Suprapubic skin (tissue), 4 donors: Measurements from ENCODE around the gene CPT1A. TPM values are rescaled to one million over a fixed set of nuclear protein-coding genes. Genes with fewer than 3 reads are reported as not detected.

Source experiments
- DNase-seq, 2 donors: peaks; one replicate each; pipeline ENCODE4 v3.0.0-alpha.2; 2019; ENCODE audit warnings: low spot score in 2 of 2
- H3K27ac ChIP-seq: fragments of 200-600 bp; sonication (generic); one replicate; pipeline ENCODE4 v1.5.1; 2019
- H3K27me3 ChIP-seq: fragments of 200-600 bp; sonication (generic); one replicate; pipeline ENCODE4 v1.5.1; 2019
- H3K36me3 ChIP-seq: fragments of 200-600 bp; sonication (generic); one replicate; pipeline ENCODE4 v1.5.1; 2019
- H3K4me1 ChIP-seq: fragments of 200-600 bp; sonication (generic); one replicate; pipeline ENCODE4 v1.5.1; 2019
- H3K4me3 ChIP-seq: fragments of 200-600 bp; sonication (generic); one replicate; pipeline ENCODE4 v1.5.1; 2019; ENCODE audit warnings: mild to moderate bottlenecking
- H3K9me3 ChIP-seq: fragments of 200-600 bp; sonication (generic); one replicate; pipeline ENCODE4 v1.5.1; 2019
- EP300 ChIP-seq: sonication (generic); formaldehyde crosslinking; IDR thresholded peaks from one replicate; pipeline ENCODE4 v1.6.1; 2017; ENCODE audit warnings: antibody characterized with exemption
- POLR2A ChIP-seq, 2 donors: fragments of 450-650 bp; IDR thresholded peaks; one replicate each; pipeline ENCODE4 v1.6.1; 2017; ENCODE audit warnings: antibody characterized with exemption in 2 of 2, mild to moderate bottlenecking in 2 of 2, moderate library complexity in 2 of 2
- POLR2AphosphoS5 ChIP-seq, 3 donors: sonication (generic); formaldehyde crosslinking; IDR thresholded peaks; one replicate each; pipeline ENCODE4 v1.6.1; 2017; ENCODE audit warnings: antibody characterized with exemption in 3 of 3
- WGBS: methylation state at CpG from one replicate; pipeline ENCODE4 v1.1.5; 2018; 5-methylcytosine and 5-hydroxymethylcytosine counted together
- total RNA-seq, 4 donors: library from RNA; depleted of rRNA; stranded (reverse); fragments of >200 nt; gene quantifications; one replicate each; pipeline ENCODE4 v1.1.0, GENCODE V29; 2016
- TF ChIP-seq, protein P1 (sequence below), 2 donors: fragments of 200-600 bp in 1 of 2; fragments of 450-650 bp in 1 of 2; sonication (generic) in 1 of 2; IDR thresholded peaks; one replicate each; pipeline ENCODE4 v1.5.1; 2016 to 2019; ENCODE audit warnings: antibody characterized with exemption in 2 of 2, mild to moderate bottlenecking in 1 of 2, moderate library complexity in 1 of 2

CPT1A gene
- total RNA-seq, 4 donors from 2014 or later, result 18.5 to 125 (median 38.3) TPM

DNA sequence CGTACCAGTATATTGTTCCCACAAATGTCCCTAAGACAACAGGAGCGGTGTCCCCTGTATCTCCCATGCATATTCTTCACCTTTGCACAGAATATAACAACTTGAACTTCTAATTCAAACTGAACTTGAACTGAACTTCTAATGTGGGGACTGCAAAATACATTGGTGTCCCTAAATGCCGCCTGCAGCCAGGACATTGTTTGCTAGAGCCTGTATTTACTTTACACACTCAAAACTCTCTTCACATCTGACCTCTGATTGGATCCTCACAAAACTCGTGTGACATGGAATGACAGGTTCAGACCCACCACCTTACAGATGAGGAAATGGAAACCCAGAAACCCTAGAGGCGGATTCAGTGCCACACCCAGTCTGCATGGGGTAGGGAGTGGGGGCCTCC, 6.4 kb downstream of the CPT1A start:
- Histone ChIP-seq H3K9me3 (no peaks in the 10 kb centered on the region), H3K4me1 (peaks cover 77% of the 10 kb centered on the region), H3K36me3 (no peaks in the 10 kb centered on the region), H3K27ac (no peak overlapping the region), H3K27me3 (no peaks in the 10 kb centered on the region), H3K4me3 (no peak overlapping the region)
- TF ChIP-seq EP300, result no peak
- TF ChIP-seq POLR2AphosphoS5 (IDR thresholded peaks at IDR 0.05), result no peak
- TF ChIP-seq POLR2A (IDR thresholded peaks at IDR 0.05), result no peak
- TF ChIP-seq, protein P1, sequence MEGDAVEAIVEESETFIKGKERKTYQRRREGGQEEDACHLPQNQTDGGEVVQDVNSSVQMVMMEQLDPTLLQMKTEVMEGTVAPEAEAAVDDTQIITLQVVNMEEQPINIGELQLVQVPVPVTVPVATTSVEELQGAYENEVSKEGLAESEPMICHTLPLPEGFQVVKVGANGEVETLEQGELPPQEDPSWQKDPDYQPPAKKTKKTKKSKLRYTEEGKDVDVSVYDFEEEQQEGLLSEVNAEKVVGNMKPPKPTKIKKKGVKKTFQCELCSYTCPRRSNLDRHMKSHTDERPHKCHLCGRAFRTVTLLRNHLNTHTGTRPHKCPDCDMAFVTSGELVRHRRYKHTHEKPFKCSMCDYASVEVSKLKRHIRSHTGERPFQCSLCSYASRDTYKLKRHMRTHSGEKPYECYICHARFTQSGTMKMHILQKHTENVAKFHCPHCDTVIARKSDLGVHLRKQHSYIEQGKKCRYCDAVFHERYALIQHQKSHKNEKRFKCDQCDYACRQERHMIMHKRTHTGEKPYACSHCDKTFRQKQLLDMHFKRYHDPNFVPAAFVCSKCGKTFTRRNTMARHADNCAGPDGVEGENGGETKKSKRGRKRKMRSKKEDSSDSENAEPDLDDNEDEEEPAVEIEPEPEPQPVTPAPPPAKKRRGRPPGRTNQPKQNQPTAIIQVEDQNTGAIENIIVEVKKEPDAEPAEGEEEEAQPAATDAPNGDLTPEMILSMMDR (IDR thresholded peaks at IDR 0.05), result no peak
- no peak for DNase-seq
- 66% methylated on average over 4 of the region's 5 CpGs for WGBS

DNA sequence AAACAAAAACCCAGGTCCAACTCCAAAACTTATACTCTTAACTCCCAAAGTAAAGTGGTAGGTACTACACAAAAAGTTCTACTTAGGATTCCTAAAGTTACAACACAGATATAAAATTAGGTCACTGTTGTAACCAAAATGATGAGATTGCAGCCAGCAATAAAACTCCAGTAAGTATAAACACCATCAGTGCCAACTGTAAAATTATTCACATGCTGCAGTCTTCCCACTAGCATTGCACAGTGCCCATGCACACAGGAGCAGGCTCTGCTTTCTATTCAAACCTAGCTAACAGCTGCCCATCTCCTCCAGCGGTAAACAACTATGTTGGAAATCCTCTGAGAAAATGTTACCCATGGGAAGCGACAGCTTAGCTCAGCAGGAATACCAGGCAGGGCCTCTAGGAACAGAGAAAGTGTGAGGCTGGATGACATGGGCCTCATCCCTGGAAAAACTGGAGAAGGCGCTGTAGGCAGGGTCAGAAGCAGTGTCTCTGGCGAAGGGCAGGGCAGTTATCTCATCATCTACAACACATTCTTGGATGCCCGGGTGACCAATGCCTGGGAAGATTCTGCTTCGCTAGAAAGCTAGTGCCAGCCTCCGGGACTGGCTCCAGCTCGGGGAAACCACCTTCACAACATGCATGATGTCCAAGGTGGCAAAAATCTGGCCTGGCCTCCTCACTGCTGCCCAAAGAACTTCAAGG, 9.1 kb downstream of the CPT1A start:
- Histone ChIP-seq H3K4me3 (no peak overlapping the region), H3K36me3 (no peaks in the 10 kb centered on the region), H3K27ac (no peak overlapping the region), H3K9me3 (no peaks in the 10 kb centered on the region), H3K27me3 (no peaks in the 10 kb centered on the region), H3K4me1 (peaks cover 66% of the 10 kb centered on the region)
- 41% methylated on average over 8 of the region's 8 CpGs for whole genome bisulfite sequencing
- TF ChIP-seq POLR2AphosphoS5 (IDR thresholded peaks at IDR 0.05), result no peak
- no peak for TF ChIP-seq POLR2A (IDR thresholded peaks at IDR 0.05)
- no peak for TF ChIP-seq EP300
- TF ChIP-seq, protein P1 (IDR thresholded peaks at IDR 0.05), result no peak
- peak in 1 of 2 donors; percentile 51 for DNase-seq

DNA sequence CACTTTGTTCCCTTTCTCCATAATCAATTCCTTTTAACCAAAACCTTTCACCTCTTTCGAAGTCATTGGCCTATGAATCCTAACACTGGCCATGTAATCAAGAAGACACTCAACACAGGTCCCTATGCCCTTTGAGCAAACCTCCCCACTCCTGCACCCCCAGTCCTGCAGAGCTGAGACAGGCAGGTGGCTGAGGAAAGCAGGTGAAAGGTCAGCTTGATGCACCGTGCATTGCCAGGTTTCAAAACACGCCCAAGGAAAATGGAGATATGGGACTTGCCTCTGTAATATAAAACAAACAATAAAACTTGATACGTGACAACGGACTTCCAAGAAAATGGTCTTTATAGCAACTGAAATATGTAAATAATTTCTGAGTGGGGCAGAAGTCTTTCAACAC, 10.6 kb downstream of the CPT1A start:
- H3K27me3 ChIP-seq, result no peaks in the 10 kb centered on the region
- WGBS, result 79% methylated on average over 5 of the region's 5 CpGs
- TF ChIP-seq POLR2AphosphoS5 (IDR thresholded peaks at IDR 0.05) (no peak), POLR2A (IDR thresholded peaks at IDR 0.05) (no peak), EP300 (no peak)
- TF ChIP-seq, protein P1 (IDR thresholded peaks at IDR 0.05), result no peak
- H3K9me3 ChIP-seq, result no peaks in the 10 kb centered on the region
- H3K4me1 ChIP-seq, result peaks cover 51% of the 10 kb centered on the region
- H3K27ac ChIP-seq, result no peak overlapping the region
- DNase-seq, result no peak
- no peaks in the 10 kb centered on the region for H3K36me3 ChIP-seq
- H3K4me3 ChIP-seq, result no peak overlapping the region

DNA sequence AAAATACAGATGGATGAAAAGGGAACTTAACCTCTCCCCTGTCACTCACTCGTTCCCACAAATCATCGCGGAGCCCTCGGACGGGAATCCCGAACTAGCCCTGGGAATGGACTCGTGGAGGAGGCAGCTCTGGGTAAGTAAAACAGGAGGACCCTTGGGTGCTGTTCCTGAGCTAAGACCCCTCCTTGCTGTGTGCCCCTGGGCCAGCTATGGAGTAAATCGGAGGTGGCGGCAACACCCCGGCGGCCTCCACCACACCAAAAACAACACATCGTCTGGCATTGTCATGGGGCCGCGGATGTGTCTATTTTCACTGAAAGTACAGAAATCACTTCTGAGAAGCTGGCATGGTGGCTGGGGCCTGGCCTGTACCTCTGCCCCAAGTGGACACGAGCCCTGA, 12.1 kb downstream of the CPT1A start:
- H3K9me3 ChIP-seq, result no peaks in the 10 kb centered on the region
- H3K4me3 ChIP-seq, result no peak overlapping the region
- 89% methylated on average over 9 of the region's 15 CpGs for WGBS
- no peak for DNase-seq
- peaks cover 41% of the 10 kb centered on the region for H3K4me1 ChIP-seq
- no peaks in the 10 kb centered on the region for H3K27me3 ChIP-seq
- TF ChIP-seq POLR2AphosphoS5 (IDR thresholded peaks at IDR 0.05) (no peak), POLR2A (IDR thresholded peaks at IDR 0.05) (no peak), EP300 (no peak)
- TF ChIP-seq, protein P1 (IDR thresholded peaks at IDR 0.05), result no peak
- no peak overlapping the region for H3K27ac ChIP-seq
- no peaks in the 10 kb centered on the region for H3K36me3 ChIP-seq

DNA sequence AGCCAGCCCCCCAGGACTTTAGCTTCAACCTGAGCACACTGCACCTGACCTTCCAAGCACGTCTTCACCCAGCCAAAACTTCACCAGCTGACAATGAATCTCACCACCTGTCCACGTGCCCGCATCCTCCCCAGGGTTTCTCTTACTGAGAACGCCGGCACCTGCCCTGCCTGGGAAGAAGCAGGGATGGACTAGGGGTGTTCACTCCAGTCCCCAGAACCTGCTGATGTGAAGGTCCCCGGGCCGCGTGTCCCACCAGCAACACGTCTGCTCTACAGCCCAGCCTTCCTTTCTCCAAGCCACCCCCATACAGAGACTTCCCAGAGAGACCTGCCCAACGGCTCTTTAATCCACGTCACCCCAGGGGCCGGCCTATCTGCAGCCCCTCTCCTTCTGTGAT, 12.8 kb downstream of the CPT1A start:
- 82% methylated on average over 11 of the region's 12 CpGs for WGBS
- peaks cover 41% of the 10 kb centered on the region for H3K4me1 ChIP-seq
- H3K27ac ChIP-seq, result no peak overlapping the region
- peak in 1 of 2 donors; percentile 50 for DNase-seq
- H3K36me3 ChIP-seq, result no peaks in the 10 kb centered on the region
- H3K4me3 ChIP-seq, result no peak overlapping the region
- TF ChIP-seq POLR2AphosphoS5 (IDR thresholded peaks at IDR 0.05), result no peak
- no peaks in the 10 kb centered on the region for H3K9me3 ChIP-seq
- H3K27me3 ChIP-seq, result no peaks in the 10 kb centered on the region
